ENCODE measurements around the gene AMER1.

The AMER1 gene

DNA sequence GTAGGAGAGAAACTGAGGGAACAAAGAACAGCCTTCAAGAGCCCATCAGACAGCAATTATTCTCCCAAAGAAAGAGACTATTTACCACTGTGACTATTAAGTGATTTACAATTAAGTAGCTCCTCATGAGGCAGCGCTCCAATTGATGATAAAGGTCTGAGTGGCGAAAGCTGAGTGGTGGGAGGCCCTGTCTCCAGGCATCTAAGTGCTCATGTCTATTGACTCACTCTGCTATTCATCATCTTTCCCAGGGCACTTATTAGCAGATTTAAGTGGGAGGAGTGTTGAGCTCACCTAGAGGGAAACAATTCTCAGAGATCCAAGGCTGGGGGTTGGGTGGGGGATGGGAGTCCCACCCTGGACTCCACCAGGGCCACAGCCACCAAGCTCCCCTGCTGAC is 23.3 kb downstream of the AMER1 start:
- no peak for DNase-seq

DNA sequence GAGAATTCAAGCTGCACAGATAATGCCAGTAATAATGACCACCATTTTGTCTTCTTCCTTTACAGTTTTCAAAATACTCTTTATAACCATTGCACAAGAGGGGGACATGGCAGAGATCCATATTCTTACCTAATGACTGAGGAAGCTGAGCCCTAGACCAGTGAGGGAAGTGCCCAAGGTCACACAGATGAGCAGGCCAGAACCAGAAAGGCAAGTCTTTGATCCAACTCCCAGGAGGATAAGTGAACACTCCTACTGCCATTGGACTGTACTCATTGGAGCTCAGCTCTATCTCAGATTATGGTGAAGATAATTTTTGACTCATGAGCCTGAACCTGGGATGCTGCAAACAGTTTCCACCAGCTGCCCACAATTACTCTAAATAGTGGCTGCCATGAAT is 28.6 kb downstream of the AMER1 start:
- DNase-seq: no peak

GRCh38 chrX:64169988-64170387 is 35.5 kb downstream of the AMER1 start:
- no peak for DNase-seq

GRCh38 chrX:64152857-64153256 is 52.7 kb downstream of the AMER1 start:
- DNase-seq: no peak

- no peak for DNase-seq
Measured at GRCh38 chrX:64151911-64152310, 53.6 kb downstream of the AMER1 start.

GRCh38 chrX:64150775-64151174 is 54.7 kb downstream of the AMER1 start:
- DNase-seq: no peak
